ENCODE results near the gene CORO2B.

Gene CORO2B

DNA sequence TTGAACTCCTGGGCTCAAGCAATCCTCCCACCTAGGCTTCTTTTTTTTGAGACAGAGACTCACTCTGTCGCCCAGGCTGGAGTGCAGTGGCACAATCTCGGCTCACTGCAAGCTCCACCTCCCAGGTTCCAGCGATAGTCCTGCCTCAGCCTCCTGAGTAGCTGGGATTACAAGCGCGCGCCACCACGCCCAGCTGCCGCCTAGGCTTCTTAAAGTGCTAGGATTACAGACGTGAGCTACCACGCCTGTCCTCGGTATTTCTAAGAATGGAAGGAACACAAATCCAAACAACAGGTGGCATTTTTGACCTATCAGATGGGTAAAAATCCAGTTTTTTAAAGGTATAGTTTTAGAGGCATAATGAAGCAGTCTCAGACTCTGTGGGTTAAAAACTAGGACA lies 128.1 kb downstream of the CORO2B start:
- DNase-seq: no peak

DNA sequence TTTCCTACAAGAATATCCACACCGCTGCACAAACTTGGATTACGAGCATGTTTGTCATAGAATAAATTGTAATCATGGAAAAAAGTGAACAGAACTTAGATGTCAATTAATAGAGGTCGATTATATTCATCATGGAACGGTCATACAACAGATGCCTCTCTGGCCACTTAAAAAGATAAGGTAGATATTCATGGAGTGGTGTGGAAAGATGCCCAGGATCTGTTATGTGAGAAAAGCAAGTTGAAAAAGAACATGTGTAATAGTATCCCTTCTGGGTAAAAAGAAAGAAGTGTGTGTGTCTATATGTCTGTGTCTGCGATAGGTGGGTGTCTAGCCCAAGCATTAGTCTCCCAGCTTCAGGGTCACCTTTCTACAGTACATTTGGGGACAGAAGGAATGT lies 128.6 kb downstream of the CORO2B start:
- DNase-seq: no peak

DNA sequence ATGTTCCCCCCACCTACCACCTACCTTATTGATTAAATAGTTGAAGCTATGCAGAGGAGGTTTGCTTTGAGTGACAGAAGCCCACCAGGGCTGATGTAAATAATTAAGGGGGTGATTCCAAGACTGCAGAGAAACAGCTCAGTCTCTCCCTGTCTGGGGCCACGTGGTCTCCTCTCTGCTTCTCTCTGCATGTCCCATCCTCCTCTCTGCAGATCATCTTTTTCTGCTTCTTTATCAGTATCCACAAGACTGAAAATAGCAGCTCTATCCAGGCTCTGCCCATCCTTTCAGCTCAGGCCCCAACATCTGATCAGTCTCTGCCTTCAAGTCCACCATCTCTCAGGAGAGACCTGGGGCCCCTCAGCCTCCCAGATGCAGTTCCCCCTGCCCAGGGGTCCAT lies 131.1 kb downstream of the CORO2B start:
- DNase-seq: no peak

DNA sequence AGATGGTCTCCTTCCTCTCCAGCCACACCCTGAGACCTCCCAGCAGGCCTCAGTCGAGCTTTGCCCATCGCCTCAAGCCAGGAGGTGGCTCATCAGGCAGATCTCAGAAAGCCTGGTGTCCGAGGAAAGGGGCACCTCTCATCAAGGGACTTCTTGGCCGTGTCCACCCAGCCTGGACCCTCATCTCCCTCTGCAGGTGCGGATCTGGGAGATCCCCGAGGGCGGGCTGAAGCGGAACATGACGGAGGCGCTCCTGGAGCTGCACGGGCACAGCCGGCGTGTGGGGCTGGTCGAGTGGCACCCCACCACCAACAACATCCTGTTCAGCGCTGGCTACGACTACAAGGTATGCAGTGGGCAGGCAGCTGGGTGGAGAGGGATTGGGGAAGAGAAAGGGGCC lies 131.7 kb downstream of the CORO2B start:
- no peak for DNase-seq

DNA sequence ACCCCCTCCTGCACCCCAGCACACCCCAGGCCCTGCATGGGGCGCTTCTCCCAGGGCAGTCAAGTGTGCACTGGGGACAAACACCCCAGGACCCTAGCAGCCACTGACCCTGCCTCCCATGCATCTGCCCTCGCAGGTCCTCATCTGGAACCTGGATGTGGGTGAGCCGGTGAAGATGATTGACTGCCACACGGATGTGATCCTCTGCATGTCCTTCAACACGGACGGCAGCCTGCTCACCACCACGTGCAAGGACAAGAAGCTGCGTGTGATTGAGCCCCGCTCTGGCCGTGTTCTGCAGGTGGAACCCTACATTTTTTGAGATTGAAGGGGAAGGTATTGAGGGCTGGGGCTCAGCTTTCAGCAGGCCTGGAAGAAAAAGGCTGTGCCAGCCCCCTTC lies 132.6 kb downstream of the CORO2B start:
- DNase-seq: no peak

DNA sequence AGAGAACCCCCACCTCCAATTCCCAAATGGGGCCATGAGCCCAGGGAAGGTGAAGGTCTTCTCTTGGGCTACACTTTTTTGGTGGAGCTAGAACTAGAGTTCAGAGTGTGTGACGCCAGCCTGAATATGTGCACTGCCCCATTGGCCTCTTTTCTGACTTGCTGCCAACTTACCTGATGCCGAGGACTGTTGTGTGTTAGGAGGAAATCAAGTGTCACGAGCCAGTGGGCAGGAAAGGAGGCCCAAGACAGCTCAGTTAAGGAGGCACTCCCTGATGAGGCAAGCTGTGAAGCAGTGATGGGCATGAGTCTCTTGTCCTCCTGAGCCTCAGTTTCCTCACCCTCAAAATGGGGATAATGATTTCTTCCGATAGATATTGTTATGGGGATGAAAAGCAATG lies 134.1 kb downstream of the CORO2B start:
- no peak for DNase-seq

DNA sequence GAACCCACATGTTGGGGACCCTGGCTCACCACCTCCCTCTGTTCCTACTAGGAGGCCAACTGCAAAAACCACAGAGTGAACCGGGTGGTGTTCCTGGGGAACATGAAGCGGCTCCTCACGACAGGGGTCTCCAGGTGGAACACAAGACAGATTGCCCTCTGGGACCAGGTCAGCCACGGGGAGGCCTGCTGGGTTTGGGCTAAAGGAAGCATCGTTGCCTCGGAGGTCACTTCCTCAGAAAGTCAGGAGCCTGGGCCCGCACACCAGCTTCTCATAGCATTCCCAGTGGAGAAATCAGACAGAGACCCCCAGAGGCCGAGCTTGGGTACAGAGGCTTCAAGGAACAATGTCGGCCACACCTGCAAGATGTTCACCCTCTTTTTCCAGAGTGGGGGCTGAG lies 135.1 kb downstream of the CORO2B start:
- DNase-seq: no peak

DNA sequence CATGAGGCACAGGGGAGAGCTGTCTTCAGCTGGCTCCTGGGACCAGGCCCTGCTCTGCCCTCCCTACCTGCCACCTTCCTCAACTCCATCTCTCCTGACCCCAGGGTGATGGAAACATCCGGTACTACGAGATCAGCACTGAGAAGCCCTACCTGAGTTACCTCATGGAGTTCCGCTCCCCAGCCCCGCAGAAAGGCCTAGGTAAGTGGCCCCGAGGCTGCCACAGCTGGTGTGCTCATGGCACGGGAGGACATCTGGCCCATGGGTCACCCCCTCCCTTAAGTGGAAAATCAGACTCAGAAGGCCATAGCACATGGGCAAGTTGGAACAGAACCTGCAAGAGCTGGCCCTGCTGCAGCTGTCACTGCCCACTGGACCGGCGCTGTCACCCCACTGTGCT lies 136.3 kb downstream of the CORO2B start:
- no peak for DNase-seq

DNA sequence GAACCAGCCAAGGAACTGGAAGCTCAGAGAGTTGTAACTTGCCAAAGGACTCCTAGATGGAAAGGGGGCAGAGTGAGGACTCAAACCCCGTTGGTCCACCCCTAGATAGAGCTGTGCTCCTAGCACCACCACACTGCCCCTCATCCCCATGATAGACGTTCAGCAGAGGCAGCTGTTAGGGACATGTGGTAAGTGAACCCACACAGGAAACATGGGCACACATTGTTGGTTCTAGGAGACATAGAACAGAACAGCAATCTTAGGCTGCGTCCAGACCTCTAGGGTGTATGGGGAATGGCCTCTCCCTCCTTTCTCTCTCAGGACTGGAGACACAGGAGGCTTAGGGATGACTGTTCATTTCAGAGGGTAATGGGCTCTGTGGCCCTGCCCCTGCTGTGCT lies 139.2 kb downstream of the CORO2B start:
- DNase-seq: no peak

DNA sequence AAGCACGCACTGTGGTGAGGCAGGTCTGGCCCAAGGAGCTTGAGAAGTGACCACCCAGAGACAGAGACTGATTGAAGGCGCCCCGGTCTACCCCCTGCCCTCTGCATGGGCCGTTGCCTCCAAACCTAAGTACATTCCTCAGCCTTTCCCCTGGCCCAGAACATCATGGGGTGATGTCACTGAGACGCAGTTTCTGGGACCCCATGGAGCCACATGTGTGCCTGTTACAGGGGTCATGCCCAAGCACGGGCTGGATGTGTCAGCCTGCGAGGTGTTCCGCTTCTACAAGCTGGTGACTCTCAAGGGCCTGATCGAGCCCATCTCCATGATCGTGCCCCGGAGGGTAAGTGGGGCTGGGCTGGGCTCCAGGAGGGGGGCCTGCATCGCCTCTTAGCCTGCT lies 139.7 kb downstream of the CORO2B start:
- no peak for DNase-seq

DNA sequence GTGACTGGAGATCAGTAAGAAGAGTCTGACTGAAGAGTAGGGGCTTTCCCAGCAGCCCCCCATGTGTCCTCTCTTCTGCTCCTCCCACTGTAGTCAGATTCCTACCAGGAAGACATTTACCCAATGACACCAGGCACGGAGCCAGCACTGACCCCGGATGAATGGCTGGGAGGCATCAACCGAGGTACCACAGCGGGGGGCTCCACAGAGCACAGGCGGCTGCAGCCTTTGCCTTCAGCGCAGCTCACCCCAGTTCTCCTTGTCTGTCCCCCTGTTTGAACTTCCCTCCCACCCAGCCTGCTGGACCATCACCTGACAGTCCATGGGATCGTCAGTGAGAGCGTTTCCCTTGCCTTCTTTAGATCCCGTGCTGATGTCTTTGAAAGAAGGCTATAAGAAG lies 140.3 kb downstream of the CORO2B start:
- DNase-seq: no peak

DNA sequence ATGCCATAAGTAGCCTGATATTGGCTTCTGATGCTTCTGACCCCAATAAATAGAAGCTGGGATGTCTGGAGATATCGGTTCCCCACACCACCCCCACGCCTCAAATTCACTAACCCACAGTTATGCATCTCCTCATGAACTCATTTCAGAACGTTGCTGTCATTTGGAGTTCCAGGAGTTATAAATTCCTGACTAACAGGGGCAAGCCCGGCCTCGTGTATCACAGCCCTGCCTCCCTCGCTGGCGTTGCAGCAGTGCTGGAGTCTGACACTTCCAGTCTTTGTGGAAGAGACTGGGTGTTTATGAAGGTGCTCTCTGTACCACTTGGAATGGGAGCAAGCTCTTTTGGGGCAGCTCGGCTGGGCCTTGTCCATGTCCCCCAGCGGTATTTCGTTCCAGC lies 140.9 kb downstream of the CORO2B start:
- no peak for DNase-seq

DNA sequence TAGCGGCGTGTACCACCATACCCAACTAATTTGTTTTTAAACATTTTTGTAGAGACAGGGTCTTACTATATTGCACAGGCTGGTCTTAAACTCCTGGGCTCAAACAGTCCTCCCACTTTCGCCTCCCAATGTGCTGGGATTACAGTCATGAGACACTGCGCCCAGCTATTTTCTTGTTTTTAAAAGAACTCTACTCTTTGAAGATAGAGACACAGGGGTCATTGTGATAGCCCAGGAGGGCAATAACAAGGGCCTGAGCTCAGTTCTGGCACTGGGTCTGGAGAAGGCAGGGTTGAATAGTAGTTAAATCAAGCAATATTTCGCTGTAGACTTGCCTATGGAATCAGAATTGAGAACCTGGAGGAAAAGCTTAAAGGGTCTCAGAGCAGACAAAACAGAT lies 143.1 kb downstream of the CORO2B start:
- DNase-seq: no peak

DNA sequence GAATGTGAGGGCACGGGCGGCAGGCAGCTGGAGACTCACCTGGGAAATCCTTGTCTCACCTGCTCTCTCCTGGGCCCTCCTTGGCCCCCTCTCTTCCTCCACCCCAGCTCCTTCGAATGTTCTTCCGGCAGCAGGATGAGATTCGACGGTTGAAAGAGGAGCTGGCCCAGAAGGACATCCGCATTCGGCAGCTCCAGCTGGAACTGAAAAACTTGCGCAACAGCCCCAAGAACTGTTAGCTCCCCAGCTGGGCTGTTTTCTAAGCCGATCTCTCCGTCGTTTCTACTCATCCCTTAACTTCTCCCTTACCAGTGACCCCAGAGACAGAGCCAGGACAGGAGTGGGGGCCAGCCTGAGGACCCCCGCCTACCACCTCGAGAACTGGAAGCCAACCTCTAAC lies 146.9 kb downstream of the CORO2B start:
- no peak for DNase-seq

DNA sequence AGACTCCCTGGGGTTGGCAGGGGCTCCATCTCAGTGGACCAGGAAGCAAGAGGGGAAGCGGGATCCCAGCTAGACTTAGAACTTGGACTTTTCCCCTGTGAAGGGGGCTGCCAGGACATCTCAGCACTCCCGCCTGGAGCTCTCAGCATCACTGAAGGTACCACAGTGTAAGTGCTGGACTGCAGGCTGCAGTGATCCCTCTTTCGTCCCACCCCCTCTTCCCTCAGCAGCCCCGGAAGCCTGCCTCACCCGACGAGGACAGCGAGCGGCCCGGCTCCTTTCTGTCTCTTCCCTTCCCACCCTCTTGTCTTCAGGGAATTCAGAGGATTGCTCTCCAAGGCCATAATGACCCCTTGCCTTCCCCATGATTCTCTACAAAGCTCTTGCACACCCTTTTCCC lies 147.5 kb downstream of the CORO2B start:
- no peak for DNase-seq

DNA sequence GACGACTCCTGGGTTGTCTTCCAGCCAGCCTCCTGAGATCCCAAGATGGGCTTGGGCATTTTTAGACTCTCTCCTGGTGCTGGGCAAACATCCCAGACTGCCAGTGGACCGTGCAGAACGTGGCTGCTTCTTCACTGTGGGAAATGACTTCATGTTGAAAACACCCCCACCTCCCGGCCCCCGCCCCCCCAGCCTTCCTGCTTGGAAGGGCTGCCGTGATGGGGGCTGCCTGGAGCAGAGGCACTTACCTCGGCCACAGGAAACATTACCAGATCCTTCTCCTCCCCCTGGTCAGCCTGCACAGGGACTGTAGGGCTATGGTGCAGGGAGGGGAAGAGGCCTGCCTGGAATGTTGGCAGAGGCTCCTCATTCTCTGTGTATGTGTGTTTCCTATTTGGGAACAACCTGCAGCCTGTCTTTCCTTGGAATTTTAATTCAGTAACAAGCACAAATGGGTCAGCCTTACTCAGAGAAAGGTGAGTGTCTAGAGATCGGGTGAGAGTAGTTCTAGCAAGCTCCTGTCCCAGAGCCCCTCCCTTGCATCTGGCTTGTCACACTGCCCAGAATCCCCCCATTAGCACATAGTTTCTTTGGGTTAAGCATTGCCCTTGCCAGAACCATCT lies 151.1 kb downstream of the CORO2B start:
- DNase-seq: no peak

DNA sequence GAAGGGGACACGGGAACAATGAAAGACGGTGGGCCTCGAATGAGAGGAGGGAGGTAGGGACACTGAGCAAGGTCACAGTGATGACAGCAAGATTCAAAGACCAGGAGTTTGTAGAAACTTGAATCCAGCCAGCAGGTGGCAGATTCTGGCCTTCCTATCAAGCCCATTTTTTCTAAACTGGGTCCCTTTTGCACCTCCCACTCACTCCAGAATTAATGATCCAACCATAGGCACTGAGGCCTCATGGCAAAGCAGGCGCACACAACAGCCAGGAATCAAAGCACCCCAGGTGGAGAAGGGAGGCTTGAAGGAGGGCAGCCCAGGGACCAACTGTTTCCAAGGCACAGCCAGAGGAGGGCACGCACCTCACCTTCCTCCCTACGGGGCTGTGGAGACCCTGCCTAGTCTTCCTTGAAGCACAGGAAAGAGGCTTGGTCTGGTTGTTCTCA lies 151.7 kb downstream of the CORO2B start:
- peak in 1 of 2 donors; percentile 19 for DNase-seq

DNA sequence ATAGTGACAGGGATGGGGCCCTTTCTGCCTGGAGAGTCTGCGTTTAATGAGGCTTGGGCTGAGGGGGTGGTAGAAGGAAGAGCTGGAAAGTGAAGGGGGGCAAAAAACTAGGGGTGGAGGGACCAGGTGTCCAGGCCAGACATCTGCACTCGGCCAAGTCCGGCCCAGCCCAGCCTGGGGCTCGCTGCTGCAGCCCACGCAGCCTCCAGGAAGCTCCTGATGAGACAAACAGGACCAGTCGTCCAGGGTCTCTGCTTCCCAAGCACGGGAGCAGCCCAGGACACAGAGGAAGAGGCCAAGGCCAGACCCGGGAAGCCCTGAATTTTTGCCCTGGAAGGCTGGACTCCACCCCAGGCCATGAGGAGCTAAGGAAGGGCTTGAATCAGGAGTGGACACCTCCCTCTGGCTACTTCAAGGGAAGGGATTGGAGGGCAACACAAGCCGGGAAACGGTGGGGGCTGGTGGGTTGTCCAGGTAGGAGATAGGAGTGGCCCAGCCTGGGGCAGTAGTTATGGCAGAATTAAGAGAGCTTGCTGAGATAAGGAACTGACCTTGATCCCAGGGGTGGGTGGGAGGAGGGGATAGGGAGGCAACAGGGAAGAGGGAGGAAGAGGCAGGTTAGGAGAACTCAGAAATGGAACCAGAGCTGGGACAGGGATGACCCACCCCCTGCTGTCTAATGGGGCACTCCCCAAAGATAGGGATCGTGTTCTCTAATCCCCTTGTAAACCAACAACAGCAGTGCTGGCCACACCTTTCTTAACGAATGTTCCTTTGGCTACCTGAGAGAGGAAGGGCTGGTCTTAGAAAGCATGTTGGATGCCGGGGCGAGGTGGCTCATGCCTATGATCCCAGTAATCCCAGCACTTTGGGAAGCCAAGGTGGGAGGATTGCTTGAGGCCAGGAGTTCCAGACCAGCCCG lies 152.4 kb downstream of the CORO2B start:
- no peak for DNase-seq

DNA sequence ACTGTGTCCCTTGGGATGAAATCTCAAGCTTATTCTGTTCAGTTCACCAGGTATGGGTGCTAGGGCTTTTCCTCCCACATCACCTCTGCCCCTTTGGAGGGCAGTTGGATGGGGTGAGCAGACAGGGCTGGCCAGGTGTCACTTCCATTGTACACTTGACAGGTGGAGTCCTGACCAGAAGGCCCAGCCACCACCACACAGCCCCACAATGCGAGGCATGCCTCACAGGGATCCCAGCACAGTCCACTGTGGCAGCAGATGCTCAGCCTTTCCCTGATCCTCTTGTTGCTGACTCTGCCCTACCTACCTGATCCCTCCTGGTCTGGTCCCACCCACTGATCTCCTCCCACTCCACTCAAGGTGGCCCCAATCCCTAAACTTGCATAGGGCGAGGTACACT lies 153.7 kb downstream of the CORO2B start:
- DNase-seq: no peak

DNA sequence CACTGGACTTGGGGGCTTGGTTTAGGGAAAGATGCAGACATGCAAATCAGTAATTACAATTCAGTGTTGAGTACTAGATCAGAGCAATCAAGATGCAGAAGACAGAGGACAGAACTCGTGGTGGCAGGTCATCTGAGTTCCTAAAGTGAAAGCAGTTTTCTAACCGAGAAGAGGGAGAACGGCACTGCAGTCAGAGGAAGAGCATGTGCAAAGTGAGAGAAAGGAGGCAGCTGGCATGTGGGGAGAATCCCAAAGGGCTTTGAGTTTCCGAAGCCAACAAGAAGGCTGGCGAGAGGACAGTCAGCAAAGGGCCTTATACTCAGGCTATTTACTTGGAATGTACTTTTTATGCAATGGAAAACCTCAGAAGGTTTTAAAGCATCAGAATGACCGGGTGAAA lies 154.9 kb downstream of the CORO2B start:
- no peak for DNase-seq

DNA sequence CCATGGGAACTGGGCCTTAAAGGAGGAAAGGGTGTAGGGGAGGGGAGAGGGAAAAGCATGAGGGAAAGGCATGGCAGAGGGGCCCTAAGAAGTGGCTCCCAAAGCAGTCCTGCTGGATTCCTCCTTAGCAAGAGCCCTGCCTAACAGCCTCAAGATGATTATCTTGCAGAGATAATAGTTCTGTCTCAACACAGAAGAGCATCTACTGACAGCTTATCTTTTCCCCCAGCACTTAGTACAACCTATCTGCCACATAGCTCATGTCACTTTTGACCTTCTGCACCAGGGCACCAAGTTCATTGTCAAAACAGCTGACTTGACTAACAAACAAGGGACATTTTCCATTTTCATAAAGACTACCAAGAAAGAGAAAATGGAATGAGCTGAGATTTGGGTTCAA lies 155.6 kb downstream of the CORO2B start:
- DNase-seq: no peak

DNA sequence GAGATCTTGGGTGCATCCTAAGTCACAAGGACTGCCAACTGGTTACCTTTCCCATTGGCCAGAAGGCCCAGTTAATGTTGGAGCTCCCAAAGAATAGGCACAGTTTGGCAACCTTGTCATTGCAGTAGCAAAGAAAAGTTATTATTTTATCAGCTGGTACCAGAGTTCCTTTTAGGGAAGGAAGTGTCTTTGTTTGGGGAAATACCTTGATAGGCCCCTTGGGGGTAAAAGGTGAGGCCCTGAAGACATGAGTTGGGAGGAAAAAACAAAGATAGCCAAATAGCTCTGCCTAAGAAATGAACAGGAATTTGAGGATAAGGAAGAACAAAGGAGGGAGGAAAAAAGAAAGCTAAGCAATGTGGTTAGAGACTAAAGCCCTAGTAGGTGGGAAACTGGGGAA lies 156.1 kb downstream of the CORO2B start:
- no peak for DNase-seq

DNA sequence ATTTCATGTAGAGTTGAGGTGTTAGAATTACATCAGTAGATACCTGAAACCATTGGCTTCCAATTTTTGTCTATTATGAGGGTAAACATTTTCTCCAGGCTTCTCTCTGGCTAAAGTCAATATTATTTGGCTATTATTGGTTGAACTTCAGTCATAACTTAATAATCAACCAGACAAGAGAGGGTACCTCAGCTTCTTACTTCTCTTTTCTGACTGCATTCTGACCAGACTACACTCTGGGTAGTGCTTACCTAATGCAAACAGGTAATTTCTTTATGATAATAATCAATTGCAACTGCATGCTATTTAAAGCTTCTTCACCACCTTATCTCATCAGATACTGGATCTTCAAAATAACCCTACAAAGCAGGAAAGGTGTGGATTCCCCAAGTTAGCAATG lies 156.8 kb downstream of the CORO2B start:
- no peak for DNase-seq

DNA sequence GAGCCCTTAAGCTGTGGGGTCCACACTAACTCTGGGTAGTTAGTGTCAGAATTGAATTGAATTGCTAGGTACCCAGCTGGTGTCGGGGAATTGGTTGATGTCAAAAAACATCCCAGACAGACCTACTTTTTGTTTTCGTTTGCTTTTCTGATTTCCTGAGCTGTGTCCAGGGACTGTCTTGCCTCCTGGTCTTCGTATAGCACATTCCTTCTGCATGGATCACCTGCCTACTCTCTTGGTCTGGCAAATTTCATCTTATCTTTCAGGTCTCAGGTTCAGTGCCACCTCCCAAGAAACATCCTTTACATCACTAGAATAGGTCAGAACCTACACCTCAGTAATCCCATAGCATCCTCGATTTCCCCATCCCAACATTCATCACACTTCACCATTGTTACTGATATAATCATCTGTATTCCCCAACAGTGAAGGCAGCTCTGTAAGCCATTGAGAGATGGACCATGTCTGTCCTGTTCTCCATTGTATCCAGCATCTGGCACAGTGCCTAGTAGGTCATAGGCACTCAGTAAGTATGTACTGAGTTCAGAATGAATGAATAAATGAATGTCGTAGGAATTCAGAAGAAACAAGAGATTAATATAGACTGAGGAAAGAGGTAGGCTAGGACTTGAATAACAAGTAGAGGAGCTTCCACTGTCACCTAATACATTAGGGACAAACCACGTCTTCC lies 160.7 kb downstream of the CORO2B start:
- no peak for DNase-seq

Data from activated CD4-positive, alpha-beta T cell treated with anti-CD3 and anti-CD28 coated beads for 4 hours (primary cell).